HUES64 (cell line): Measurements from ENCODE around the gene NHEJ1.
"Not testable (repeated sequence)": the region's sequence is repeated elsewhere in the genome, so short reads cannot be mapped to it uniquely, and the experiment has no call there.

Experiments used
- H3K27ac ChIP-seq: 2 replicates; pipeline ENCODE4 v1.7.0; 2013; ENCODE audit warnings: low read depth, low read length, inconsistent platforms
- H3K27me3 ChIP-seq: 2 replicates; pipeline ENCODE4 v1.6.1; 2013; ENCODE audit warnings: mild to moderate bottlenecking, low read length; ENCODE audit not compliant: insufficient read depth
- H3K36me3 ChIP-seq: 2 replicates; pipeline ENCODE4 v1.6.1; 2013; ENCODE audit warnings: mild to moderate bottlenecking, low read length; ENCODE audit not compliant: insufficient read depth
- H3K4me1 ChIP-seq: 2 replicates; pipeline ENCODE4 v1.6.1; 2013; ENCODE audit warnings: mild to moderate bottlenecking, low read length, moderate library complexity; ENCODE audit not compliant: insufficient read depth
- H3K4me3 ChIP-seq: 2 replicates; pipeline ENCODE4 v1.5.1; 2013; ENCODE audit warnings: mild to moderate bottlenecking, low read length, moderate library complexity
- H3K9ac ChIP-seq: 2 replicates; pipeline ENCODE4 v1.6.1; 2013; ENCODE audit warnings: mild to moderate bottlenecking, low read depth, low read length
- H3K9me3 ChIP-seq: 2 replicates; pipeline ENCODE4 v1.6.1; 2013; ENCODE audit warnings: low read depth, low read length; ENCODE audit not compliant: insufficient read depth
- WGBS: fragments of 150-250, 120-280 bp; methylation state at CpG from one replicate; pipeline ENCODE4 v1.1.7; 2013; ENCODE audit warnings: missing lambda C conversion rate; 5-methylcytosine and 5-hydroxymethylcytosine counted together

The NHEJ1 gene

DNA sequence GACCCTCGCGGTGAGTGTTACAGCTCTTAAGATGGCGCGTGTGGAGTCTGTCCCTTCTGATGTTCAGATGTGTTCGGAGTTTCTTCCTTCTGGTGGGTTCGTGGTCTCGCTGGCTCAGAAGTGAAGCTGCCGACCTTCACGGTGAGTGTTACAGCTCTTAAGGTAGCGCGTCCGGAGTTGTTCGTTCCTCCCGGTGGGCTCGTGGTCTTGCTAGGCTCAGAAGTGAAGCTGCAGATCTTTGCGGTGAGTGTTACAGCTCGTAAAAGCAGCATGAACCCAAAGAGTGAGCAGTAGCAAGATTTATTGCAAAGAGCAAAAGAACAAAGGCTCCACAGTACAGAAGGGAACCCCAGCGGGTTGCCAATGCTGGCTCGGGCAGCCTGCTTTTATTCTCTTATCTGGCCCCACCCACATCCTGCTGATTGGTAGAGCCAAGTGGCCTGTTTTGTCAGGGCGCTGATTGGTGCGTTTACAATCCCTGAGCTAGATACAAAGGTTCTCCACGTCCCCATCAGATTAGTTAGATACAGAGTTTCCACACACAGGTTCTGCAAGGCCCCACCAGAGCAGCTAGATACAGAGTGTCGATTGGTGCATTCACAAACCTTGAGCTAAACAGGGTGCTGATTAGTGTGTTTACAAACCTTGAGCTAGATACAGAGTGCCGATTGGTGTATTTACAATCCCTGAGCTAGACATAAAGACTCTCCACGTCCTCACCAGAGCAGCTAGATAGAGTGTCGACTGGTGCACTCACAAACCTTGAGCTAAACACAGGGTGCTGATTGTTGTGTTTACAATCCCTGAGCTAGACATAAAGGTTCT, 40.1 kb upstream of the NHEJ1 start:
- H3K27me3 ChIP-seq, H3K4me3 ChIP-seq, H3K9me3 ChIP-seq, H3K36me3 ChIP-seq, H3K4me1 ChIP-seq, H3K9ac ChIP-seq, H3K27ac ChIP-seq: not testable (repeated sequence)
- WGBS: 93% methylated on average over 24 of the region's 26 CpGs

GRCh38 chr2:219199470-219200211, 39.0 kb upstream of the NHEJ1 start:
- no peaks in the 10 kb centered on the region for H3K36me3 ChIP-seq
- H3K27ac ChIP-seq: no peak overlapping the region
- H3K4me1 ChIP-seq: no peaks in the 10 kb centered on the region
- no peak overlapping the region for H3K9ac ChIP-seq
- no peak overlapping the region for H3K4me3 ChIP-seq
- WGBS: 89% methylated on average over 11 of the region's 12 CpGs
- H3K9me3 ChIP-seq: no peaks in the 10 kb centered on the region
- no peaks in the 10 kb centered on the region for H3K27me3 ChIP-seq

- Histone ChIP-seq H3K36me3 (no peaks in the 10 kb centered on the region), H3K9ac (no peak overlapping the region), H3K4me1 (no peaks in the 10 kb centered on the region), H3K27ac (no peak overlapping the region), H3K4me3 (no peak overlapping the region), H3K9me3 (no peaks in the 10 kb centered on the region), H3K27me3 (no peaks in the 10 kb centered on the region)
- WGBS: 77% methylated on average over 5 of the region's 5 CpGs
Measured at GRCh38 chr2:219198974-219199373, 38.4 kb upstream of the NHEJ1 start.

- Histone ChIP-seq H3K4me3 (no peak overlapping the region), H3K27ac (no peak overlapping the region), H3K4me1 (no peaks in the 10 kb centered on the region), H3K9ac (no peak overlapping the region), H3K36me3 (no peaks in the 10 kb centered on the region), H3K9me3 (no peaks in the 10 kb centered on the region), H3K27me3 (no peaks in the 10 kb centered on the region)
- WGBS: 100% methylated on average over 1 of the region's 1 CpG
Measured at GRCh38 chr2:219197388-219197787, 36.8 kb upstream of the NHEJ1 start.

DNA sequence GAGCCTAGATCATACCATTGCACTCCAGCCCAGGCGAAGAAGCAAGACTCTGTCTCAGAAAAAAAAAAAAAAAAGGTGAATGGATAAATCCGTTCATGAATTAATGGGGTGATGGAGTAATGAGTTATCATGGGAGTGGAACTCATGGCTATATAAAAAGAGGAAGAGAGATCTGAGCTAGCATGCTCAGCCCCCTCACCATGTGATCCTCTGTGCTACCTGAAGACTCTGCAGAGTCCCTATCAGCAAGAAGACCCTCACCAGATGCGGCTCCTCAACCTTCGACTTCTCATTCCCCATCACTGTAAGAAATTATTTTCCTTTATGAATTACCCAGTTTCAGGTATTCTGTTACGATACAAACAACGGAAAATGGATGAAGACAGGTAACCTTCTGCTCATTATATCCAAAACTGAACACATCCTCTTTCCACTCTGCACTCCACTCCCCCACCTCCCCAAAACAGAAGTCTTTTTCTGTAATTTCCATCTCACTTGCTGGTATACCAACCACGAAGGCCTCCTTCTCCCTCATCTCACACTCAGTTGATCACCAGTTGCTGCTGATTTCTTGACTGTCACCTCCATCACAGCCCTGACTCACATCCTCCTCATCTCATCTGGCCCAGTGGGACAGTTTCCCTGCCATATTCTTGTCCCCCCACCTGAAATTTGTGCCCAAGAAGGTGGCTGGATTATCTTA, 26.3 kb upstream of the NHEJ1 start:
- WGBS: 90% methylated on average over 7 of the region's 7 CpGs
- peaks cover 26% of the 10 kb centered on the region for H3K36me3 ChIP-seq
- H3K9ac ChIP-seq: no peak overlapping the region
- H3K27ac ChIP-seq: no peak overlapping the region
- H3K9me3 ChIP-seq: no peaks in the 10 kb centered on the region
- H3K27me3 ChIP-seq: no peaks in the 10 kb centered on the region
- H3K4me1 ChIP-seq: no peaks in the 10 kb centered on the region
- H3K4me3 ChIP-seq: no peak overlapping the region

GRCh38 chr2:219184121-219184520, 23.5 kb upstream of the NHEJ1 start:
- Histone ChIP-seq H3K4me3 (no peak overlapping the region), H3K36me3 (peaks cover 46% of the 10 kb centered on the region)

GRCh38 chr2:219183151-219183772, 22.6 kb upstream of the NHEJ1 start:
- no peak overlapping the region for H3K4me3 ChIP-seq
- H3K27me3 ChIP-seq: no peaks in the 10 kb centered on the region
- H3K36me3 ChIP-seq: peaks cover 46% of the 10 kb centered on the region
- no peaks in the 10 kb centered on the region for H3K9me3 ChIP-seq
- WGBS: 97% methylated on average over 6 of the region's 6 CpGs
- no peak overlapping the region for H3K27ac ChIP-seq
- no peak overlapping the region for H3K9ac ChIP-seq
- H3K4me1 ChIP-seq: 0 out of 2 replicates have a peak, but pooled peaks cover 4% of the 10 kb centered on the region

More at GRCh38 chr2:219184121-219184520, 23.5 kb upstream of the NHEJ1 start:
- no peak overlapping the region for H3K9ac ChIP-seq
- H3K27ac ChIP-seq: no peak overlapping the region
- H3K27me3 ChIP-seq: no peaks in the 10 kb centered on the region
- H3K4me1 ChIP-seq: 0 out of 2 replicates have a peak, but pooled peaks cover 2% of the 10 kb centered on the region
- no peaks in the 10 kb centered on the region for H3K9me3 ChIP-seq
- WGBS: 84% methylated on average over 2 of the region's 2 CpGs

- H3K27ac ChIP-seq: no peak overlapping the region
- H3K4me1 ChIP-seq: 0 out of 2 replicates have a peak, but pooled peaks cover 4% of the 10 kb centered on the region
- no peaks in the 10 kb centered on the region for H3K27me3 ChIP-seq
- peaks cover 46% of the 10 kb centered on the region for H3K36me3 ChIP-seq
- H3K4me3 ChIP-seq: no peak overlapping the region
- H3K9me3 ChIP-seq: no peaks in the 10 kb centered on the region
- 92% methylated on average over 8 of the region's 8 CpGs for WGBS
- no peak overlapping the region for H3K9ac ChIP-seq
Measured at GRCh38 chr2:219182331-219183150, 21.9 kb upstream of the NHEJ1 start.

DNA sequence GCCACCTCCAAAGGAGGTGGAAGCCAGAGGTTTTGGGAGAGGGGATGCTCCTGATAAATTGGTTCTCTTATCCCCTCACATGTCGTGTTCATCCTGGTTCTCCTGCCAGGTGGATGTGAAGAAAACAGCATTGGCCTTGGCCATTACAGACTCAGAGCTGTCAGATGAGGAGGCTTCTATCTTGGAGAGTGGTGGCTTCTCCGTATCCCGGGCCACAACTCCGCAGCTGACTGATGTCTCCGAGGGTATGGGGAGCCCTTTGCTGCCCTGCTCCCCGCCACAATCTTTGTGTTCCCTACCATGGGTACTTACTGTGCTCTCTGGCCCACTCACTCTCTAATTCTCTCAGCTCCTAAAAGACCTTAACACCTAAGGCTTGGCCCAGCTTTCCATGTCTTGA, 20.9 kb upstream of the NHEJ1 start:
- H3K4me1 ChIP-seq: 0 out of 2 replicates have a peak, but pooled peaks cover 4% of the 10 kb centered on the region
- no peak overlapping the region for H3K27ac ChIP-seq
- peaks cover 46% of the 10 kb centered on the region for H3K36me3 ChIP-seq
- no peaks in the 10 kb centered on the region for H3K27me3 ChIP-seq
- 96% methylated on average over 6 of the region's 6 CpGs for WGBS
- H3K9me3 ChIP-seq: no peaks in the 10 kb centered on the region
- H3K4me3 ChIP-seq: no peak overlapping the region
- no peak overlapping the region for H3K9ac ChIP-seq

DNA sequence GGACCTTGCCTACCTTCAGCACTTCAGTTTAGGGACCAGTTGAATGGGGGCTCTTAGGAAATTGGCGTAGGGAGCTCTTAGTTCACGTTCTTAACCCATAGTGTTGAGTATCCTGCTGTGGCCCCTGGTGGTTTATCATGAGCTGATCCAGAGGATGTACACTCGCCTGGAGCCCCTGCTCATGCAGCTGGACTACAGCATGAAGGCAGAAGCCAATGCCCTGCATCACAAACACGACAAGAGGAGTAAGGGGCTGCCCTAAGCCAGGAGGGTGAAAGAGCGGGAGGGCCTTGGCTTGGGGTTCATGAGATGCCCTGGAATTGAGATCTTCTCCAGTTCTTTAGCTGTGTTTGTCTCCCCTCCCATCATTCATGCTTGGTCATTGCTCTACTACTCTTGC, 20.3 kb upstream of the NHEJ1 start:
- H3K4me3 ChIP-seq: no peak overlapping the region
- no peaks in the 10 kb centered on the region for H3K9me3 ChIP-seq
- H3K27ac ChIP-seq: no peak overlapping the region
- 96% methylated on average over 5 of the region's 5 CpGs for WGBS
- peaks cover 46% of the 10 kb centered on the region for H3K36me3 ChIP-seq
- peaks cover 5% of the 10 kb centered on the region; the same call in 1 of the 2 replicates for H3K4me1 ChIP-seq
- H3K9ac ChIP-seq: no peak overlapping the region
- H3K27me3 ChIP-seq: no peaks in the 10 kb centered on the region
